Mesothelial cell of epicardium (in vitro differentiated cells): Measurements from ENCODE around the gene CSAG1. TPM values are rescaled to one million over a fixed set of nuclear protein-coding genes. Genes with fewer than 3 reads are reported as not detected.
"Not testable (repeated sequence)": the region's sequence is repeated elsewhere in the genome, so short reads cannot be mapped to it uniquely, and the experiment has no call there.

Source experiments
- DNase-seq, 2 experiments: peaks; one replicate each; pipeline ENCODE4 v3.0.0; 2021; ENCODE audit warnings: low spot score in 2 of 2; ENCODE audit not compliant: unreplicated experiment in 2 of 2
- H3K27ac Mint-ChIP-seq: 2 replicates; pipeline ENCODE4 v1.8.0; 2021; ENCODE audit warnings: mixed read lengths
- H3K27me3 Mint-ChIP-seq: 2 replicates; pipeline ENCODE4 v1.8.0; 2021; ENCODE audit warnings: low read depth, mixed read lengths
- H3K36me3 Mint-ChIP-seq: 2 replicates; pipeline ENCODE4 v1.8.0; 2021; ENCODE audit warnings: mixed read lengths
- H3K4me1 Mint-ChIP-seq: 2 replicates; pipeline ENCODE4 v1.8.0; 2021; ENCODE audit warnings: mixed read lengths
- H3K4me3 Mint-ChIP-seq: 2 replicates; pipeline ENCODE4 v1.8.0; 2021; ENCODE audit warnings: mild to moderate bottlenecking, moderate library complexity, mixed read lengths
- H3K9me3 Mint-ChIP-seq: 2 replicates; pipeline ENCODE4 v1.8.0; 2021; ENCODE audit warnings: mixed read lengths
- total RNA-seq: library from RNA; stranded (reverse); gene quantifications from 3 replicates; pipeline ENCODE4 v1.2.1, GENCODE V29; 2021

Gene CSAG1
- total RNA-seq, 1 donor from 2014 or later = not detected

- H3K9me3 Mint-ChIP-seq, H3K27ac Mint-ChIP-seq, H3K4me1 Mint-ChIP-seq, H3K36me3 Mint-ChIP-seq, DNase-seq, H3K4me3 Mint-ChIP-seq, H3K27me3 Mint-ChIP-seq: not testable (repeated sequence)
Observed at GRCh38 chrX:152706500-152706899, 27.0 kb downstream of the CSAG1 start.

- not testable (repeated sequence) for H3K4me3 Mint-ChIP-seq, H3K27me3 Mint-ChIP-seq, H3K9me3 Mint-ChIP-seq, H3K4me1 Mint-ChIP-seq, H3K27ac Mint-ChIP-seq, H3K36me3 Mint-ChIP-seq, DNase-seq
Observed at GRCh38 chrX:152700390-152700789, 33.1 kb downstream of the CSAG1 start.

- not testable (repeated sequence) for H3K4me1 Mint-ChIP-seq, H3K27ac Mint-ChIP-seq, DNase-seq, H3K36me3 Mint-ChIP-seq, H3K27me3 Mint-ChIP-seq, H3K9me3 Mint-ChIP-seq, H3K4me3 Mint-ChIP-seq
Observed at GRCh38 chrX:152697952-152698931, 35.3 kb downstream of the CSAG1 start, which contains the start of gene MAGEA3. Gene MAGEA3, plus strand, starts transcription at chrX:152698794. Its CDS starts 2,039 bp downstream, at chrX:152700833.

GRCh38 chrX:152681012-152681411 lies 52.5 kb downstream of the CSAG1 start:
- not testable (repeated sequence) for H3K4me1 Mint-ChIP-seq, H3K36me3 Mint-ChIP-seq, DNase-seq, H3K4me3 Mint-ChIP-seq, H3K27ac Mint-ChIP-seq
- H3K9me3 Mint-ChIP-seq = peaks cover 14% of the 10 kb centered on the region
- peaks cover 15% of the 10 kb centered on the region for H3K27me3 Mint-ChIP-seq

Other genes starting within 250 kb of the CSAG1 start
- gene GABRQ, start 95.8 kb downstream of the CSAG1 start, total RNA-seq = 3.4 to 3.8 TPM (median 3.6 TPM) in 3 replicates
- gene MAGEA3, start 34.9 kb downstream of the CSAG1 start, total RNA-seq = not detected in 3 replicates
- gene CSAG2, start 24.4 kb downstream of the CSAG1 start, total RNA-seq = not detected in 3 replicates
- not detected in 3 replicates for gene MAGEA2B, start 19.1 kb downstream of the CSAG1 start, total RNA-seq
- not detected in 3 replicates for gene MAGEA12, start within 50 bp of the CSAG1 start, total RNA-seq
- gene MAGEA2, start 20.1 kb upstream of the CSAG1 start, total RNA-seq = not detected in 3 replicates
- gene CSAG3, start 25.5 kb upstream of the CSAG1 start, total RNA-seq = not detected in 3 replicates
- not detected in 3 replicates for gene MAGEA6, start 36.0 kb upstream of the CSAG1 start, total RNA-seq
- 31.1 to 35.4 TPM (median 34.9 TPM) in 3 replicates for gene CETN2, start 97.0 kb upstream of the CSAG1 start, total RNA-seq
- gene NSDHL, start 97.3 kb upstream of the CSAG1 start, total RNA-seq = 21.0 to 21.4 TPM (median 21.1 TPM) in 3 replicates
- gene ZNF185, start 164.3 kb upstream of the CSAG1 start, total RNA-seq = 31.8 to 35.3 TPM (median 32.8 TPM) in 3 replicates